Suprapubic skin (tissue), 3 donors: ENCODE measurements around the gene BFSP2.

Source experiments
- CTCF ChIP-seq, 2 donors: fragments of 200-600 bp in 1 of 2; fragments of 450-650 bp in 1 of 2; sonication (generic) in 1 of 2; IDR thresholded peaks; one replicate each; pipeline ENCODE4 v1.5.1; 2016 to 2019; ENCODE audit warnings: antibody characterized with exemption in 2 of 2, mild to moderate bottlenecking in 1 of 2, moderate library complexity in 1 of 2
- EP300 ChIP-seq: sonication (generic); formaldehyde crosslinking; IDR thresholded peaks from one replicate; pipeline ENCODE4 v1.6.1; 2017; ENCODE audit warnings: antibody characterized with exemption
- POLR2A ChIP-seq, 2 donors: fragments of 450-650 bp; IDR thresholded peaks; one replicate each; pipeline ENCODE4 v1.6.1; 2017; ENCODE audit warnings: antibody characterized with exemption in 2 of 2, mild to moderate bottlenecking in 2 of 2, moderate library complexity in 2 of 2

GRCh38 chr3:133400006-133400515 lies at the start of gene BFSP2:
- TF ChIP-seq CTCF (IDR thresholded peaks at IDR 0.05) (no peak), POLR2A (IDR thresholded peaks at IDR 0.05) (no peak), EP300 (no peak)
